Measurements from ENCODE around the gene LCT. TPM values are rescaled to one million over a fixed set of nuclear protein-coding genes. Genes with fewer than 3 reads are reported as not detected.

LCT gene
- total and polyA plus RNA-seq, 2 donors from 2014 or later: 0.19 TPM; not detected in 1

DNA sequence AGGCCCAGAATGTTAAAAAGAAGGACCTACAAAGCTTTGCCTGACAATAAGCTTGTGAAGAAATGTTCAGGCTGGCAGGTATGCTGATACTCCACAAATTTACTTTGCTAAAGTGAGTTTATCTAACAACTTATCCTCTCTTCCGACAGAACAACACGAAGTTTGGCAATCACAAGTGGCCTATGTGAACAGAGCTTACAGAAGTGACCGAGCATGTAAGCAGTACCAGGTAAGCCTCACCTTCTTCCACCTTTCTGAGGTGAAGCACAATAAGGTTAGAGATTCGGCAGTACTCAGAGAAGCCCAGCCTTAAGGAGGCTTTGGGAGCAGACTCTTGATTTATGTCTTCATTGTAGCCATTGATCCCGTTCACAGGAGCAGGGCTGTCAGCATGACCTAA is 9.0 kb upstream of the LCT start:
- Histone ChIP-seq H3K36me3 (ENCODE audit: control insufficient read depth in 2 of 3, insufficient read depth in 3 of 3, low read length in 3 of 3) (peaks cover 0 to 8% (median 3%) of the 10 kb centered on the region in 3 donors), H3K27me3 (ENCODE audit: control insufficient read depth, insufficient read depth, low read length) (no peaks in the 10 kb centered on the region), H3K4me3 (ENCODE audit: low read length in 3 of 3) (no peak overlapping the region), H3K9me3 (ENCODE audit: control insufficient read depth in 2 of 3, insufficient read depth in 1 of 3, low read length in 3 of 3) (no peaks in the 10 kb centered on the region), H3K9ac (ENCODE audit: low read length in 3 of 3) (no peak overlapping the region), H3K4me1 (ENCODE audit: control insufficient read depth in 2 of 3, insufficient read depth in 2 of 3, low read depth in 1 of 3, low read length in 3 of 3) (no peaks in the 10 kb centered on the region), H3K27ac (ENCODE audit: low read depth in 2 of 2, low read length in 2 of 2) (no peak overlapping the region)
- intact Hi-C loops (cut with DNase I): no loop called here
- FAIRE-seq (no peak), DNase-seq (no peak)
- TF ChIP-seq, protein P1, sequence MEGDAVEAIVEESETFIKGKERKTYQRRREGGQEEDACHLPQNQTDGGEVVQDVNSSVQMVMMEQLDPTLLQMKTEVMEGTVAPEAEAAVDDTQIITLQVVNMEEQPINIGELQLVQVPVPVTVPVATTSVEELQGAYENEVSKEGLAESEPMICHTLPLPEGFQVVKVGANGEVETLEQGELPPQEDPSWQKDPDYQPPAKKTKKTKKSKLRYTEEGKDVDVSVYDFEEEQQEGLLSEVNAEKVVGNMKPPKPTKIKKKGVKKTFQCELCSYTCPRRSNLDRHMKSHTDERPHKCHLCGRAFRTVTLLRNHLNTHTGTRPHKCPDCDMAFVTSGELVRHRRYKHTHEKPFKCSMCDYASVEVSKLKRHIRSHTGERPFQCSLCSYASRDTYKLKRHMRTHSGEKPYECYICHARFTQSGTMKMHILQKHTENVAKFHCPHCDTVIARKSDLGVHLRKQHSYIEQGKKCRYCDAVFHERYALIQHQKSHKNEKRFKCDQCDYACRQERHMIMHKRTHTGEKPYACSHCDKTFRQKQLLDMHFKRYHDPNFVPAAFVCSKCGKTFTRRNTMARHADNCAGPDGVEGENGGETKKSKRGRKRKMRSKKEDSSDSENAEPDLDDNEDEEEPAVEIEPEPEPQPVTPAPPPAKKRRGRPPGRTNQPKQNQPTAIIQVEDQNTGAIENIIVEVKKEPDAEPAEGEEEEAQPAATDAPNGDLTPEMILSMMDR (IDR thresholded peaks at IDR 0.05; ENCODE audit: borderline replicate concordance, extremely low read depth, insufficient read depth): no peak

DNA sequence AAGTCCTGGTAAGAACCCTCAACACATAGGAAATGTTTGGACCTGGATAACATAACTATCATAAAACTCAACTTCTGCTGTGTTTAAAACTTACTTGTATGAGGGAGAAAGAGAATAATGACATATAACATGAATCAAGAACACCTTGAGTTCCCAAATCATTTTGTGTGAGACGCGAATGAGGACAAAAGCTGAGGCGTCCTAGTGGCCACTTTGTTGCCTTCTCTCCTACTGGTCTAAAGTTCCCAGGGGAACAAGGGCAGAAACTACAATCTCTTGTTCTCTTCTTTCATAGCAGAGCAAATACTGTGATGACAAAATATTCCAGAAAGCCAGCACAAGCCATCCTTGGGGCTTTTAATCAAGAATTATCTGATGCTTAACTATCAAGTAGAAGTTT is 8.3 kb upstream of the LCT start:
- H3K27ac ChIP-seq (ENCODE audit: low read depth in 2 of 2, low read length in 2 of 2): no peak overlapping the region
- TF ChIP-seq, protein P1 (IDR thresholded peaks at IDR 0.05; ENCODE audit: borderline replicate concordance, extremely low read depth, insufficient read depth): no peak
- H3K27me3 ChIP-seq (ENCODE audit: control insufficient read depth, insufficient read depth, low read length): no peaks in the 10 kb centered on the region
- H3K36me3 ChIP-seq (ENCODE audit: control insufficient read depth in 2 of 3, insufficient read depth in 3 of 3, low read length in 3 of 3): peaks cover 0 to 8% (median 3%) of the 10 kb centered on the region in 3 donors
- DNase-seq (no peak), FAIRE-seq (no peak)
- H3K4me3 ChIP-seq (ENCODE audit: low read length in 3 of 3): no peak overlapping the region
- H3K9ac ChIP-seq (ENCODE audit: low read length in 3 of 3): no peak overlapping the region
- intact Hi-C loops (cut with DNase I): no loop called here
- no peaks in the 10 kb centered on the region for H3K9me3 ChIP-seq (ENCODE audit: control insufficient read depth in 2 of 3, insufficient read depth in 1 of 3, low read length in 3 of 3)
- peaks cover 0 to 4% (median 0%) of the 10 kb centered on the region in 3 donors for H3K4me1 ChIP-seq (ENCODE audit: control insufficient read depth in 2 of 3, insufficient read depth in 2 of 3, low read depth in 1 of 3, low read length in 3 of 3)

DNA sequence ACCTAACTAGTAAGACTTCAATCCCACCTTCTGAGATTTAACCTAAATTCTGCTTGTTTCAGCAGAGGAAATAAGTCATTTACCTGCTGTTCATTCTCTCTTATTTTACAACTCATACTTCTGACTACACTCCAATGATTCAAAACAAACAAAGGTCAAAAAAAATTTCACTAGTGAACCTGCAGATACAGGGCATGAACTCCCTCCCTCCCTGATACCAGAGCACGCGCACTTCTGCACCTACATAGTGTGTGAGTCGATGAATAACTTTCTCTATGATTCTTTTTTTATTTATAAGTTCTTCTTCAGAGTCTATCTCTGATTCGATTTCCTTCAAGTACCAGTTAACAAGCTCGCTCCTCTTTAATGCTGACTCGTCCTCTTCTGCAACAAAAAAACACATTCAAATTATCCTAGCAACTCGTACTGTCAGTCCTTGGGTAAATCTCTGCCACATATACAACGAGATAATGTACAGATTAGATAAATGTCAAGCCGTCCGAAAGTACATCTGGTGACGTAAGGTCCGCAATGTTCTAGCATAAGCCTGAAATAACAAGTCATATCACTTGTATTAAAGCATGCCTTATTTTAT is 7.4 kb upstream of the LCT start:
- Histone ChIP-seq H3K9me3 (ENCODE audit: control insufficient read depth in 2 of 3, insufficient read depth in 1 of 3, low read length in 3 of 3) (no peaks in the 10 kb centered on the region), H3K4me3 (ENCODE audit: low read length in 3 of 3) (no peak overlapping the region), H3K27me3 (ENCODE audit: control insufficient read depth, insufficient read depth, low read length) (no peaks in the 10 kb centered on the region), H3K9ac (ENCODE audit: low read length in 3 of 3) (no peak overlapping the region), H3K4me1 (ENCODE audit: control insufficient read depth in 2 of 3, insufficient read depth in 2 of 3, low read depth in 1 of 3, low read length in 3 of 3) (peaks cover 0 to 4% (median 0%) of the 10 kb centered on the region in 3 donors), H3K27ac (ENCODE audit: low read depth in 2 of 2, low read length in 2 of 2) (no peak overlapping the region), H3K36me3 (ENCODE audit: control insufficient read depth in 2 of 3, insufficient read depth in 3 of 3, low read length in 3 of 3) (peaks cover 0 to 8% (median 3%) of the 10 kb centered on the region in 3 donors)
- TF ChIP-seq, protein P1 (IDR thresholded peaks at IDR 0.05; ENCODE audit: borderline replicate concordance, extremely low read depth, insufficient read depth): no peak
- no peak for DNase-seq
- intact Hi-C loops (cut with DNase I): no loop called here
- FAIRE-seq: no peak

DNA sequence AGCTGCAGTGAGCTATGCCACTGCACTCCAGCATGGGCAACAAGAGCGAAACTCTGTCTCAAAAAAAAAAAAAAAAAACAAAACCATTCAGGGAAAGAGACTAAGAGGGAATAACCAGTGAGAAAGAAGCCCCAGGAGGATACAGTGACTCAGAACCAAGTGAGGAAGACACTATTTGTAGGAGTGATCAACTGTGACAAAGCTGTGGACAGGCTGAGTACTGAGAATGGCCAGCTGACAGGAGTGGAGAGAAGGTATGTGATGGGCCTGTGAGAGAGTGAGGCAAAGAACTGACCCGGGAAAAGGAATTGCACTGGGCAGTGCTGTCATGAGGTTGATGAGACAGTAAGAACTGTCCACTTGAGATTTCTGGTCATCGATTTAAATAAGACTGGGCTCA is 6.7 kb upstream of the LCT start:
- Histone ChIP-seq H3K27ac (ENCODE audit: low read depth in 2 of 2, low read length in 2 of 2) (peak overlapping the region in 1 of 2 donors; percentile 16), H3K27me3 (ENCODE audit: control insufficient read depth, insufficient read depth, low read length) (no peaks in the 10 kb centered on the region), H3K4me1 (ENCODE audit: control insufficient read depth in 2 of 3, insufficient read depth in 2 of 3, low read depth in 1 of 3, low read length in 3 of 3) (peaks cover 0 to 4% (median 0%) of the 10 kb centered on the region in 3 donors), H3K9me3 (ENCODE audit: control insufficient read depth in 2 of 3, insufficient read depth in 1 of 3, low read length in 3 of 3) (no peaks in the 10 kb centered on the region), H3K9ac (ENCODE audit: low read length in 3 of 3) (no peak overlapping the region), H3K36me3 (ENCODE audit: control insufficient read depth in 2 of 3, insufficient read depth in 3 of 3, low read length in 3 of 3) (peaks cover 0 to 8% (median 3%) of the 10 kb centered on the region in 3 donors), H3K4me3 (ENCODE audit: low read length in 3 of 3) (no peak overlapping the region)
- no peak for DNase-seq
- no peak for FAIRE-seq
- intact Hi-C loops (cut with DNase I): no loop called here
- TF ChIP-seq, protein P1 (IDR thresholded peaks at IDR 0.05; ENCODE audit: borderline replicate concordance, extremely low read depth, insufficient read depth): no peak

Measured in kidney (tissue), 14 donors.